Prostate gland (tissue), 2 donors: Measurements from ENCODE around the gene LGALS1.

Experiments used
- POLR2A ChIP-seq: fragments of 450-650 bp; IDR thresholded peaks from one replicate; pipeline ENCODE4 v1.6.1; 2016; ENCODE audit warnings: antibody characterized with exemption, mild to moderate bottlenecking
- TF ChIP-seq, protein P1 (sequence below), 4 experiments: fragments of 200-600 bp in 2 of 4; fragments of 450-650 bp in 2 of 4; sonication (generic) in 2 of 4; IDR thresholded peaks; 1 replicate in 3 of 4; 2 replicates in 1 of 4; pipeline ENCODE4 v1.5.1; 2016 to 2019; ENCODE audit warnings: antibody characterized with exemption in 4 of 4, mild to moderate bottlenecking in 2 of 4, moderate library complexity in 2 of 4

DNA sequence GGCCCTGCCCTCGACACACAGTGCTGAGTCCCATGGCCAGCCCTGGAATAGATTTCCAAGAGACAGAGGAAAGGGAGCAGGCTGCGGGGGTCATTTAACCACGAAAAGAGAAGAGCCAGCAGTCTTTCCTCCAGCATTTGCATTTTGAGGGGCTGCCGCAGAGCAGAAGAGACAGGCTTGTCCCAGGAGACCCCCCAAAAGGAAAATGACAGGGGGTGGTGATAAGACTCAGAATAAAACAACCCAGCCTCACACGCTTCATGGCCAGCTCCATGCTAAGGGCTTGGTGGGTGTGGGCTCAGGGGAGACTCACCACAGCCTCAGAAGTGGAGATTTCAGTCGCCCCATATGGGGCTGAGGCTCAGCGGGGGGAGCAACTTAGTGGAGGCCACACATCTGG lies 38.3 kb downstream of the LGALS1 start:
- TF ChIP-seq, protein P1, sequence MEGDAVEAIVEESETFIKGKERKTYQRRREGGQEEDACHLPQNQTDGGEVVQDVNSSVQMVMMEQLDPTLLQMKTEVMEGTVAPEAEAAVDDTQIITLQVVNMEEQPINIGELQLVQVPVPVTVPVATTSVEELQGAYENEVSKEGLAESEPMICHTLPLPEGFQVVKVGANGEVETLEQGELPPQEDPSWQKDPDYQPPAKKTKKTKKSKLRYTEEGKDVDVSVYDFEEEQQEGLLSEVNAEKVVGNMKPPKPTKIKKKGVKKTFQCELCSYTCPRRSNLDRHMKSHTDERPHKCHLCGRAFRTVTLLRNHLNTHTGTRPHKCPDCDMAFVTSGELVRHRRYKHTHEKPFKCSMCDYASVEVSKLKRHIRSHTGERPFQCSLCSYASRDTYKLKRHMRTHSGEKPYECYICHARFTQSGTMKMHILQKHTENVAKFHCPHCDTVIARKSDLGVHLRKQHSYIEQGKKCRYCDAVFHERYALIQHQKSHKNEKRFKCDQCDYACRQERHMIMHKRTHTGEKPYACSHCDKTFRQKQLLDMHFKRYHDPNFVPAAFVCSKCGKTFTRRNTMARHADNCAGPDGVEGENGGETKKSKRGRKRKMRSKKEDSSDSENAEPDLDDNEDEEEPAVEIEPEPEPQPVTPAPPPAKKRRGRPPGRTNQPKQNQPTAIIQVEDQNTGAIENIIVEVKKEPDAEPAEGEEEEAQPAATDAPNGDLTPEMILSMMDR (IDR thresholded peaks at IDR 0.05): no peak
- no peak for TF ChIP-seq POLR2A
